HepG2 (cell line): ENCODE data around the gene AKAP8. TPM values are rescaled to one million over a fixed set of nuclear protein-coding genes. Genes with fewer than 3 reads are reported as not detected.

Experiments
- ATAC-seq: fragments of 200-7000 bp; cut with Tn5 transposase; 3 replicates; pipeline ENCODE4 v1.9.1; 2020; ENCODE audit warnings: mild to moderate bottlenecking, moderate library complexity
- BruUV-seq: library from RNA; stranded (reverse); fragments of 400-500 nt; replicated peaks from 2 replicates; lab custom pipeline; 2021; lab: Mats Ljungman, UMichigan
- CTCF ChIA-PET: fragments of 300-600 bp; formaldehyde crosslinking; extraction: SDS; loops from one replicate; lab custom pipeline; 2021; ENCODE audit warnings: low total read pairs, inconsistent platforms, low intra/inter-chr PET ratio; lab: Yijun Ruan, JAX
- POLR2A ChIA-PET: fragments of 350-600 bp; sonication (Branson Sonifier 250); formaldehyde crosslinking; loops from one replicate; lab custom pipeline; 2020; ENCODE audit warnings: antibody characterized with exemption, inconsistent platforms; lab: Yijun Ruan, JAX
- DNase-seq: peaks from one replicate; pipeline ENCODE4 v3.0.0-alpha.2; 2015; ENCODE audit warnings: low spot score
- FAIRE-seq: peaks from 3 replicates; lab custom pipeline; 2011; peaks lifted over from hg19 to GRCh38; lab: Jason Lieb, UNC
- H2AFZ ChIP-seq: one replicate; pipeline ENCODE4 v1.6.1; 2011; ENCODE audit warnings: low read length, inconsistent platforms
- H3K27ac ChIP-seq: fragments of 300-600 bp; 3 replicates; pipeline ENCODE4 v1.8.0; 2011; ENCODE audit warnings: mixed run types, mild to moderate bottlenecking, mixed read lengths, low read length, inconsistent platforms; ENCODE audit not compliant: insufficient read depth; ENCODE audit errors: extremely low read length
- H3K27me3 ChIP-seq, 2 experiments: fragments of 200-600 bp in 1 of 2; 2 replicates in 1 of 2; 3 replicates in 1 of 2; pipeline versions ENCODE4 v1.6.0 to v1.8.0; 2011; ENCODE audit warnings: low read length in 2 of 2, mild to moderate bottlenecking in 2 of 2, moderate library complexity in 2 of 2, inconsistent platforms in 1 of 2; ENCODE audit not compliant: insufficient read depth in 2 of 2, control insufficient read depth in 1 of 2
- H3K36me3 ChIP-seq, 2 experiments: fragments of 200-600 bp in 1 of 2; replicated peaks in 1 of 2; 2 replicates in 1 of 2; 3 replicates in 1 of 2; pipeline versions ENCODE4 v1.5.1 to v1.8.0; 2011; ENCODE audit warnings: low read length in 2 of 2, inconsistent platforms in 1 of 2; ENCODE audit not compliant: insufficient read depth in 2 of 2, control insufficient read depth in 1 of 2
- H3K4me1 ChIP-seq: 2 replicates; pipeline ENCODE4 v1.5.1; 2012; ENCODE audit warnings: low read length, inconsistent platforms; ENCODE audit not compliant: insufficient read depth
- H3K4me2 ChIP-seq: 2 replicates; pipeline ENCODE4 v1.6.0; 2011; ENCODE audit warnings: low read depth, low read length, inconsistent platforms
- H3K4me3 ChIP-seq, 3 experiments: fragments of 200-600 bp in 1 of 3; sonication (generic), shearing (Covaris generic) in 1 of 3; replicated peaks in 1 of 3; 2 replicates each; pipeline ENCODE4 v1.5.1; 2011 to 2016; ENCODE audit warnings: low read length in 3 of 3, inconsistent platforms in 2 of 3, low read depth in 2 of 3, mild to moderate bottlenecking in 2 of 3, control low read depth in 1 of 3, mixed read lengths in 1 of 3; ENCODE audit not compliant: insufficient read depth in 1 of 3
- H3K79me2 ChIP-seq: one replicate; pipeline ENCODE4 v1.6.1; 2011; ENCODE audit warnings: low read length, inconsistent platforms; ENCODE audit not compliant: insufficient read depth
- H3K9ac ChIP-seq: 2 replicates; pipeline ENCODE4 v1.6.0; 2011; ENCODE audit warnings: mild to moderate bottlenecking, low read depth, low read length, inconsistent platforms; ENCODE audit not compliant: insufficient read depth
- H3K9me3 ChIP-seq: 2 replicates; pipeline ENCODE4 v1.5.1; 2012; ENCODE audit warnings: mild to moderate bottlenecking, low read length
- H4K20me1 ChIP-seq: 2 replicates; pipeline ENCODE4 v1.6.0; 2011; ENCODE audit warnings: inconsistent platforms, mild to moderate bottlenecking, low read length, moderate library complexity; ENCODE audit not compliant: insufficient read depth
- ARID5B ChIP-seq: IDR thresholded peaks from 2 replicates; pipeline ENCODE4 v1.4.0; 2020; ENCODE audit warnings: mild to moderate bottlenecking, missing genetic modification reagents
- ATF7 ChIP-seq, 2 experiments: fragments of 450-650 bp in 1 of 2; sonication (generic) in 1 of 2; formaldehyde crosslinking in 1 of 2; IDR thresholded peaks; 2 replicates each; pipeline versions ENCODE4 v1.4.0 to v1.6.1; 2016 to 2020; ENCODE audit warnings: antibody characterized with exemption in 1 of 2, mild to moderate bottlenecking in 1 of 2, missing genetic modification reagents in 1 of 2
- BHLHE40 ChIP-seq: IDR thresholded peaks from 2 replicates; pipeline ENCODE4 v1.6.1; 2011; ENCODE audit warnings: low read length, improper control_type of control experiment
- FOXA3 ChIP-seq: IDR thresholded peaks from 2 replicates; pipeline ENCODE4 v1.6.1; 2016; ENCODE audit warnings: missing genetic modification reagents, missing compliant biosample characterization
- GLI4 ChIP-seq: sonication (generic); formaldehyde crosslinking; IDR thresholded peaks from 2 replicates; pipeline ENCODE4 v1.5.1; 2020; ENCODE audit warnings: missing genetic modification reagents, mild to moderate bottlenecking, moderate library complexity, borderline replicate concordance
- HMGA1 ChIP-seq: sonication (generic); formaldehyde crosslinking; conservative IDR thresholded peaks from 2 replicates; pipeline ENCODE4 v1.4.0; 2020; ENCODE audit warnings: missing genetic modification reagents
- IRX3 ChIP-seq: sonication (generic); formaldehyde crosslinking; IDR thresholded peaks from 2 replicates; pipeline ENCODE4 v1.8.1; 2023; ENCODE audit warnings: mild to moderate bottlenecking, low read depth, missing genetic modification reagents, borderline replicate concordance
- KDM6A ChIP-seq: IDR thresholded peaks from 2 replicates; pipeline ENCODE4 v1.6.1; 2016; ENCODE audit warnings: low read depth
- MAX ChIP-seq: IDR thresholded peaks from 2 replicates; pipeline ENCODE4 v1.6.1; 2012; ENCODE audit warnings: inconsistent platforms
- PAF1 ChIP-seq: IDR thresholded peaks from 2 replicates; pipeline ENCODE4 v1.6.1; 2016; ENCODE audit warnings: missing genetic modification reagents, missing compliant biosample characterization
- PRPF4 ChIP-seq: fragments of 200-400 bp; formaldehyde crosslinking; IDR thresholded peaks from 2 replicates; pipeline ENCODE4 v1.6.1; 2016; ENCODE audit warnings: low read length, low read depth; ENCODE audit not compliant: poor library complexity, severe bottlenecking
- RBFOX2 ChIP-seq: fragments of 200-400 bp; formaldehyde crosslinking; IDR thresholded peaks from 2 replicates; pipeline ENCODE4 v1.6.1; 2017; ENCODE audit warnings: low read depth, mild to moderate bottlenecking, low read length
- SMAD3 ChIP-seq: sonication (generic); formaldehyde crosslinking; IDR thresholded peaks from 2 replicates; pipeline ENCODE4 v1.4.0; 2020; ENCODE audit warnings: missing genetic modification reagents
- TBX3 ChIP-seq: fragments of 450-650 bp; IDR thresholded peaks from 2 replicates; pipeline ENCODE4 v1.6.1; 2017; ENCODE audit warnings: antibody characterized with exemption, mild to moderate bottlenecking, inconsistent platforms, borderline replicate concordance
- TEAD3 ChIP-seq: optimal IDR thresholded peaks from 2 replicates; pipeline ENCODE3; 2016; ENCODE audit warnings: borderline replicate concordance
- ZFP1 ChIP-seq: IDR thresholded peaks from 2 replicates; pipeline ENCODE4 v1.6.1; 2016
- ZMAT3 ChIP-seq: sonication (generic); formaldehyde crosslinking; conservative IDR thresholded peaks from 2 replicates; pipeline ENCODE4 v1.7.0; 2021; ENCODE audit warnings: missing genetic modification reagents
- ZNF264 ChIP-seq: sonication (generic); formaldehyde crosslinking; IDR thresholded peaks from 2 replicates; pipeline ENCODE4 v1.4.0; 2020; ENCODE audit warnings: missing genetic modification reagents
- ZNF282 ChIP-seq: fragments of 450-650 bp; IDR thresholded peaks from 2 replicates; pipeline ENCODE4 v1.6.1; 2018; ENCODE audit not compliant: partially characterized antibody
- ZNF460 ChIP-seq: sonication (generic); formaldehyde crosslinking; IDR thresholded peaks from 2 replicates; pipeline ENCODE4 v1.5.1; 2020; ENCODE audit warnings: missing genetic modification reagents, mild to moderate bottlenecking, borderline replicate concordance
- ZNF761 ChIP-seq: sonication (generic); formaldehyde crosslinking; conservative IDR thresholded peaks from 2 replicates; pipeline ENCODE4 v1.4.0; 2020; ENCODE audit warnings: mild to moderate bottlenecking, missing genetic modification reagents
- WGBS: methylation state at CpG from one replicate; pipeline ENCODE4 v1.1.6; 2017; ENCODE audit warnings: low lambda C conversion rate; 5-methylcytosine and 5-hydroxymethylcytosine counted together
- in situ Hi-C: cut with HindIII; loops from 2 replicates; pipeline ENCODE4 v1.10.0; 2017; ENCODE audit warnings: low pct_unique_long_range_greater_than_20kb; ENCODE audit not compliant: extremely low pct_ligation_motif_present
- intact Hi-C: fragments of 100-400 bp; cut with micrococcal nuclease; formaldehyde crosslinking; loops from one replicate; pipeline ENCODE4 v1.10.0; 2022; ENCODE audit not compliant: unreplicated experiment
- polyA plus RNA-seq, 8 experiments: library from polyadenylated mRNA; depleted of rRNA in 3 of 8; stranded (reverse) in 7 of 8; unstranded in 1 of 8; fragments of >200 nt; fragmentation: Illumina TruSeq in 4 of 8; extraction: Trizol in 4 of 8; gene quantifications; 2 replicates each; pipeline versions ENCODE4 v1.2.1 to v1.2.3, GENCODE V29; 2011 to 2016; ENCODE audit warnings: low read depth in 4 of 8, missing spikeins in 1 of 8, mixed read lengths in 1 of 8; ENCODE audit not compliant: insufficient read depth in 1 of 8
- total RNA-seq, 5 experiments: library from RNA; depleted of rRNA; stranded (reverse); fragments of >200 nt; fragmentation: Illumina TruSeq; extraction: Trizol; gene quantifications; 2 replicates each; pipeline ENCODE4 v1.2.3, GENCODE V29; 2016; ENCODE audit warnings: low read depth in 1 of 5
- TF ChIP-seq, protein P1 (sequence below): sonication (generic); formaldehyde crosslinking; conservative IDR thresholded peaks from 2 replicates; pipeline ENCODE4 v1.5.0; 2020; ENCODE audit warnings: missing genetic modification reagents

Gene AKAP8
- total and polyA plus RNA-seq, 2 of the 13 experiments (the other 11 are each of a cell fraction or from before 2014, with no cell fraction given), result 15.9 to 22.1 TPM

GRCh38 chr19:15304140-15304705, 75.4 kb downstream of the AKAP8 start:
- DNase-seq, result peak; percentile 58
- TF ChIP-seq TEAD3 (no peak), IRX3 (no peak), ZNF282 (no peak), PRPF4 (no peak), FOXA3 (CRISPR knock-in tag) (peak; percentile 33; the same call in 1 of the 2 replicates), ZNF761 (CRISPR knock-in tag) (no peak), PAF1 (CRISPR knock-in tag) (no peak), ATF7 (IDR thresholded peaks at IDR 0.05) (no peak), ATF7 (CRISPR knock-in tag; IDR thresholded peaks at IDR 0.05) (no peak), KDM6A (CRISPR knock-in tag) (no peak), ZNF460 (no peak), ARID5B (CRISPR knock-in tag) (peak; percentile 27; the same call in 1 of the 2 replicates), SMAD3 (CRISPR knock-in tag) (no peak), MAX (no peak), TBX3 (no peak), HMGA1 (CRISPR knock-in tag) (no peak), BHLHE40 (no peak), ZMAT3 (no peak), ZNF264 (no peak), GLI4 (CRISPR knock-in tag) (no peak), ZFP1 (no peak), RBFOX2 (no peak)
- TF ChIP-seq, protein P1, sequence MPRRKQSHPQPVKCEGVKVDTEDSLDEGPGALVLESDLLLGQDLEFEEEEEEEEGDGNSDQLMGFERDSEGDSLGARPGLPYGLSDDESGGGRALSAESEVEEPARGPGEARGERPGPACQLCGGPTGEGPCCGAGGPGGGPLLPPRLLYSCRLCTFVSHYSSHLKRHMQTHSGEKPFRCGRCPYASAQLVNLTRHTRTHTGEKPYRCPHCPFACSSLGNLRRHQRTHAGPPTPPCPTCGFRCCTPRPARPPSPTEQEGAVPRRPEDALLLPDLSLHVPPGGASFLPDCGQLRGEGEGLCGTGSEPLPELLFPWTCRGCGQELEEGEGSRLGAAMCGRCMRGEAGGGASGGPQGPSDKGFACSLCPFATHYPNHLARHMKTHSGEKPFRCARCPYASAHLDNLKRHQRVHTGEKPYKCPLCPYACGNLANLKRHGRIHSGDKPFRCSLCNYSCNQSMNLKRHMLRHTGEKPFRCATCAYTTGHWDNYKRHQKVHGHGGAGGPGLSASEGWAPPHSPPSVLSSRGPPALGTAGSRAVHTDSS (CRISPR knock-in tag), result no peak

More at GRCh38 chr19:15304140-15304705, 75.4 kb downstream of the AKAP8 start:
- intact Hi-C loops (no loop called here), in situ Hi-C loops (no loop called here)
- H3K27me3 ChIP-seq, result no peaks in the 10 kb centered on the region
- H3K9me3 ChIP-seq, result no peaks in the 10 kb centered on the region
- H3K79me2 ChIP-seq, result peaks cover 92% of the 10 kb centered on the region
- peak overlapping the region in 1 of 3 experiments; percentile 33; a peak in 2 of 6 replicates for H3K4me3 ChIP-seq
- ChIA-PET POLR2A (interaction anchor here (0.5 to 2.7 kb wide), 3 partner anchors 13 to 23 kb away, joined by 3 to 9 read pairs (median 6); no protein-coding TSS in a partner anchor), CTCF (no interaction called here)
- H4K20me1 ChIP-seq, result peaks cover 59% of the 10 kb centered on the region
- FAIRE-seq (no peak), ATAC-seq (peak; percentile 63)
- H3K4me1 ChIP-seq, result peaks cover 94% of the 10 kb centered on the region
- H3K36me3 ChIP-seq, result no peaks in the 10 kb centered on the region
- no peak overlapping the region for H2AFZ ChIP-seq
- 34% methylated on average over 10 of the region's 10 CpGs for WGBS
- peak overlapping the region; percentile 63 for H3K27ac ChIP-seq
- peak overlapping the region; percentile 39 for H3K9ac ChIP-seq
- no TSS peak for BruUV-seq
- peak overlapping the region; percentile 64 for H3K4me2 ChIP-seq
